GM23248 (cell line): Measurements from ENCODE around the gene GSK3A.

ENCODE experiments used
- EZH2 ChIP-seq: fragments of 200-600 bp; sonication (generic); IDR thresholded peaks from 2 replicates; pipeline ENCODE4 v1.6.1; 2018; ENCODE audit warnings: antibody characterized with exemption, mild to moderate bottlenecking; ENCODE audit not compliant: insufficient read depth, poor library complexity, severe bottlenecking
- EZH2phosphoT487 ChIP-seq: fragments of 200-600 bp; sonication (generic); IDR thresholded peaks from 2 replicates; pipeline ENCODE4 v1.6.1; 2018; ENCODE audit warnings: antibody characterized with exemption, moderate library complexity, mild to moderate bottlenecking, low read depth; ENCODE audit not compliant: insufficient read depth

GRCh38 chr19:42290523-42291434 lies 48.4 kb upstream of the GSK3A start:
- TF ChIP-seq EZH2 (no peak), EZH2phosphoT487 (no peak)
